ENCODE data around the gene COX8A. TPM values are rescaled to one million over a fixed set of nuclear protein-coding genes. Genes with fewer than 3 reads are reported as not detected.

COX8A gene
- total and polyA plus RNA-seq, 2 donors (not counting 1 experiment from before 2014, with no cell fraction given), result 99.0 to 244 TPM

Small RNAs within 50 kb of the gene (small RNA-seq; reads per million reads assigned to genes)
- not detected for gene RNU6-45P (ENCODE audit: insufficient read length, low read depth, low replicate concordance)

Other genes with a start within 250 kb of the COX8A start
- 11.8 and 13.3 TPM in 2 replicates for gene ZFTA, start 205.8 kb upstream of the COX8A start, total RNA-seq
- gene ZFTA, start 205.8 kb upstream of the COX8A start, polyA plus RNA-seq, result 3.4 and 5.6 TPM in 2 replicates
- gene SPINDOC, start 161.2 kb upstream of the COX8A start, total RNA-seq, result 23.9 and 27.5 TPM in 2 replicates
- 9.6 and 10.5 TPM in 2 replicates for gene SPINDOC, start 161.2 kb upstream of the COX8A start, polyA plus RNA-seq
- gene MARK2, start 135.5 kb upstream of the COX8A start, total RNA-seq, result 55.9 and 58.1 TPM in 2 replicates
- gene MARK2, start 135.5 kb upstream of the COX8A start, polyA plus RNA-seq, result 46.4 and 47.2 TPM in 2 replicates
- gene RCOR2, start 57.5 kb upstream of the COX8A start, total RNA-seq, result not detected in 2 replicates
- not detected in 2 replicates for gene RCOR2, start 57.5 kb upstream of the COX8A start, polyA plus RNA-seq
- gene NAA40, start 35.6 kb upstream of the COX8A start, total RNA-seq, result 41.3 and 52.1 TPM in 2 replicates
- gene NAA40, start 35.6 kb upstream of the COX8A start, polyA plus RNA-seq, result 47.7 and 64.6 TPM in 2 replicates
- 71.0 and 78.2 TPM in 2 replicates for gene OTUB1, start 11.8 kb downstream of the COX8A start, total RNA-seq
- 93.4 and 119 TPM in 2 replicates for gene OTUB1, start 11.8 kb downstream of the COX8A start, polyA plus RNA-seq
- not detected in 2 replicates for gene FLRT1, start 61.3 kb downstream of the COX8A start, total RNA-seq
- gene FLRT1, start 61.3 kb downstream of the COX8A start, polyA plus RNA-seq, result not detected in 2 replicates
- 6.8 and 8.6 TPM in 2 replicates for gene MACROD1, start 191.5 kb downstream of the COX8A start, total RNA-seq
- gene MACROD1, start 191.5 kb downstream of the COX8A start, polyA plus RNA-seq, result 2.7 and 3.6 TPM in 2 replicates
- 78.7 and 87.8 TPM in 2 replicates for gene STIP1, start 211.6 kb downstream of the COX8A start, total RNA-seq
- gene STIP1, start 211.6 kb downstream of the COX8A start, polyA plus RNA-seq, result 42.1 and 49.8 TPM in 2 replicates
- gene FERMT3, start 232.1 kb downstream of the COX8A start, total RNA-seq, result 96.2 and 106 TPM in 2 replicates
- 152 and 170 TPM in 2 replicates for gene FERMT3, start 232.1 kb downstream of the COX8A start, polyA plus RNA-seq